IPS DF 4.7 (cell line): ENCODE results near the gene CDRT4.

ENCODE experiments used
- DNase-seq: peaks from one replicate; pipeline ENCODE4 v3.0.0-alpha.2; 2013; ENCODE audit warnings: low spot score; ENCODE audit errors: extremely low read depth

The CDRT4 gene

DNA sequence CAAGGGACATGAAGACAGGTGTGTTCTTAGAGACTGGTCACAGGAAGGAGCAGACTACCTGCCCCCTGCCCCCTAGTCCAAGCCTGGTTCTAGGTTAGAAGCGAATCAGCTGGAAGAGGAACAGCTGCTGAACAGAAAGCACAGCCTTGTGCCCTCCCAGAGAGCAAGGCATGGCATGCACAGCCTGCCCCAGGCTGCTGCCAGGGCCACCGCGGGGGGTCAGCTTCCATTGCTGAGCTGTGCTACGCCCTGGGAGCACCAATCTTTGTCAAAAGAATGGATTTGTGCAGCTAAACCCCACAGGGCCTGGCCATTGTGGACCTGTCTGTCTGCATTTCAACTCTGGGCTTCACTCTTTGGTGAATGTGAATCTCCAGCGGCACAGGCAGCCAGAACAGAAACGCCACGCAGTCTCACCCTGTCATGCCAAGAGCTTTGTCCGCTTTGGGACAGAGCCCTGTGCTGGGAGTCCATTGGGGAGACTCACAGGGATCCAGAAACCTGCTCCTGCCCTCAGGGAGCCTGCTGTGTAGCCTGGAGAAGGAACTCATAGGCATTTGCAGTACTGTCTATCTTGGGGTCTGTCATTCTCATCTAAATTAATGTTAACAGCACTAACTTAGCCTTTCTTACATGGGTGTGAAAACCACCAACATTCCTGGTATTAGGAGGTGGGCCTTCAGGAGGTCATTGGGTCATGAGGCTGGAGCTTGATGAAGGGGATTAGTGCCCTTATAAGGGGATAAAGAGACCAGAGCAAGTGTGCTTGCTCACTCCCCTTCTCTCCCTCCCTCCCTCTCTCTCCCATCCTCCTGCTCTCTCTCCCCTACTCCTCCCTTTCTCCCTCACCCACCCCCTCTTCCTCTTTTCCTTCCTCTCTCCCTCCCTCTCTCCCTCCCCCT lies 25.6 kb upstream of the CDRT4 start:
- DNase-seq, result no peak

DNA sequence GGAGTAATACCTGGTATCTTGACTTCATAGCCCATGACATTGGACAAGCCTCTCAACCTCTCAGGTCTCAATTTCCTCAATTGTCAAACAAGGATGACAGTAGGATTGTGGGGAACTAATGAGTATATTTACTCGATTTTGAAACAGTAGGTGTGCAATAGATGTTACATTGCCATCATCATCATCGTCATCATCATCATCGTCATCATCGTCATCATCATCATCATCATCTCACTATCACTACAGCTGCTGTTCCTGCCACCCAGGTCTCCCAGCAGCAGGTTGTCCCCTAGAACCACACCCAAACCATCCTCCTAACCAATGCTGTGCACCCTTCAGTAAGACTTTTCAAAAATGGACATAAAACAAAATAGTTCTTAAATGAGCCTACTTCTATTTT lies 24.8 kb upstream of the CDRT4 start:
- no peak for DNase-seq

DNA sequence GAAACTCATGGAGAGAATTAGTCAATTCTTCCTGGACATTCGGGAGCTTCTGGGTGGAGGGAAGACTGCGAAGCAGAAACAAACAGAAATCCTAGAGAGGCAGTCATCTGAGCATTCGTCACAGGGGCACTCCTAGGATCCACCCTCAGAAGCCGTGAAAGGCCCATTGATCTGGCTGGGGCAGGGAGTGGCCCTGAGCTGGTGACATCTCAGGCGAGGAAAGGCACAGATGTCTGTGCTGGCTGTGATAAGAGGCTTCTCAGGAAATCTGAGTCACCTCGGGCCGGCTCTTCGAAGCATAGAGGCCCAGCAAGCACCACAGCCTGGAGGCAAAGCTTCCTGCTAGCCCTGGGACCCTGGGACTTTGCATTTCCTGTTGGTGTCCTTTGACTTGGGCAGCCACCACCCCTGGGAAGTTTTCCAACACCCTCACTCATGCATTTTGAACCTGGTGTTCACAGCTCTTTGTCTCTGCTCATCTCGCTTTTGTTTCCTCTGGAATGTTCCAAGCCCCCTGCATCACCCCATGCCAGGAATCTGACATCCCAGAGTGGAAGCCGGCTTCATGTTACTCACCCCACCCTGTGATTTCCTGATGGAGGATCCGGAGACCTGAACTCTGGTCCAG lies 23.3 kb upstream of the CDRT4 start:
- DNase-seq, result peak; percentile 79

DNA sequence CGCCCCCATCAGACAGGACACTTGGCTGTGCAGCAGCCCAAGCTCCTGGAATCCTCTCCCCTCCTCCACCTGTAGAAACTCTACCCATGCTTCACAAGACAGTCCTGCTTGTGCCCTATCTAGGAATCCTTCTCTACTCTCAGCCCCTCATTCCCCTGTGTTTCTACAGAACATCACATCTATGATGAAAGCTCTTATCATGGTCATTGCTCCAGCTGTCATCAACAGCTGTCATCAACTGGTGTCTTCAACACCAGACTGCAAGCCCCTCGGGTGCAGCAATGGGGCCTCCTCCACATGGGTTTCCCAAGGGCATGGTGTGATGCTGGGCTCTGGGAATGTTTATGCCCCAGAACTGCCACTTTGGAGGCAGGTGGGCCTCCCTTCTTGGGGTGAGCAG lies 21.1 kb upstream of the CDRT4 start:
- no peak for DNase-seq

DNA sequence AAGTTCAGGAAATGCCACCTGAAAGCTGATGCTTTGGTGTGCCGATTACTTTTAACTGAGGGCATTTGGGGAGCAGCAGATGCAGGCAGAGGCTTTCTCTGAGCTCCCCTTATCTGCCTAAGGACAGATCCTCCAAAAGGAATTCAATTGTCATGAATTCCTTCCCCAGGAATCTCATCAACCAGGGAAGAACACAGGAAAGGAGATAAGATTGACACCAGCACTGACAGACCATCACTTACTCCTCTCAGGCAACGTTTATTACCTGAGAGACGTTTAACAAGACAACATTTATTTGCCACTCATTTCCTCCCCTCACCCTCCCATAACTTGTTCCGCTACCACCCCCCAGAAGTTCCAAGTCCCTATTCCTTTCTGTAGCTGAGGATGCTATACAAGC lies 17.6 kb upstream of the CDRT4 start:
- DNase-seq, result no peak

DNA sequence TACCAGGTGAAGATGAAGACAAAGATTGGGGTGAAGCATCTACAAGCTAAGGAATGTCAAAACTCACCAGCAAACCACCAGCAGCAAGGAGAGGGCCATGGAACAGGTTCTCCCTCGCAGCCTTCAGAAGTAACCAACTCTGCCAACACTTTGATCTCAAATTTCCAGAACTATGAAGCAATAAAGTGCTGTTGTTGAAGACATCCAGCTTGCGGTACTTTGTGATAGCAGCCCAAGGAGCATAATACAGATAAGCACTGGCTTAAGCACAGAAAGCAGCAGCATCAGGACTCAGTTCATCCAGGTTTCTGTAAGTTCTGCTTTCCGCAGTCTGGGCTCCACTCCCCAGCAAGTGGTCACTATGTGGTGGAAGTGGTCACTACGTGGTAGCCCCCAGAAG lies 16.0 kb upstream of the CDRT4 start:
- no peak for DNase-seq

DNA sequence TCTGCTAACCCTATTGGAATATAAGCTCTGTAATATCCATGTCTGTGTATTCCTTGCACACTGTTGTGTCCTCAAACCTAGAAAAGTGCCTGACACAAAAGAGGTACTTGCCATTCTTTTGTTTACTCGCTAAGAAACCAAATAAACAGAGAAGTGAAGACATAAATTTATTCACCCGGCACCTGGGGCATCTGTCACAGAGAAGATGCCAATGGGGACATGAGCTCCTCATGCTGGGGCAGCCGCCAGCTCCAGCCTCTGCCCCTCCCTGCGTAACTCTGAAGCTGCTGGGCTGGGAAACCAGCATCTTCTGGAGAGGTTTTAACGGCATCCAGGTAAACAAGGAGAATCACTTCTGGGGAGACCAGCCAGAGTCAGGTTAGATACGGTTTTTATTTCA lies 15.1 kb upstream of the CDRT4 start:
- DNase-seq, result no peak

DNA sequence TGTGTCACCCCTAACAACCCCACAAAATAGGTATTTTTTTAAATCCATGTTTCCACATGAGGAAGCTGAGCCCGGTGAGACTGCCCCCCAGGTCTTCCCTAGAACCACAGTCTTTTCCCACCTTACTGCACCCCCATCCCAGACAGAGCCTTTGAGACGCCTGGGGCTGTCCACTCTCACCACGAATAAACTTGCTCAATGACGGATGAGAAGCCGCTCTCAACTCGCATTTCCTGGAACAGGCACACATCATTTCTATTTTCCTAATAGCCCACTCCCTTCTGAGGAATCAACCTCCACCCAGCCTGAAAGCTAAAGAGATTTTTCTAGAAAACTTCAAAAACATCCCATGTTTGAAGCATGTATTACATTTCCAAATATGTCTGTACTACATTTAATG lies 14.1 kb upstream of the CDRT4 start:
- DNase-seq, result no peak

DNA sequence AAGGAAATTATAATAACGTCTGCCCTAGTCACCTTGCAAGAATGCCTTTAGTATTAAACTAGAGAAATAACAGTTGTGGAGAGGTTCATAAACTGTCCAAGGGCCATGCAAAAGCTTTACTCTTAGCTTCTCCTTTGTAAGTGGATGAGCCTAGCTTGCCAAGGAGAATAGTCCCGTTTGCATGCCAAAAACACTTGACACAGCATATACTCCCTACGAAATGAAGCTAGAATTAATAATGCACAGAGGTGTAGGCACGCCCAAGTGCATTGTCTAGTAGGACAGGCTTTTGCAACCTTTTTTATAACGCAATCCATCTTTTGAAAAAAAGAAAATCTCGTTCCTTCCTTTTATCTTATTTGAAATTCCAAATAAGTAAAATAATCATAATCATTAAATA lies 12.8 kb upstream of the CDRT4 start:
- no peak for DNase-seq

DNA sequence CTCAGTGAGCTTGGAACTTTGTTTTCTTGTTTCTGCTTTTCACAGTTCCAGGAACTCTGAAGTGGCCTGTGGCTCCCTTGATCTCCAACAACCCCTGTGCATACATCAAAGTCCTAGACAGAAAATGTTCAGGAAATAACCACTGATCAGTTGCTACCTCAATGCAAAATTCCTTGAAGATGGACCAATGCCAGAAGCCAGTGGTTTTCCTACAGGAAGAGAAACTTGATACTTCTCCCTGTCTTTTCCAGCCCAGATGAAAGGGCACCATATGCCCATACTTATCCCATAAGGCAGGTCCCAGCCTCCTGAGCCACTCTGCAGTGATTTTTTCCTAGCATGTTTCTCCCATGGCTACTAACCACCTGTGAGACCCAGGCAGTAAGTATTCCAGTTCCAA lies 12.3 kb upstream of the CDRT4 start:
- DNase-seq, result no peak

DNA sequence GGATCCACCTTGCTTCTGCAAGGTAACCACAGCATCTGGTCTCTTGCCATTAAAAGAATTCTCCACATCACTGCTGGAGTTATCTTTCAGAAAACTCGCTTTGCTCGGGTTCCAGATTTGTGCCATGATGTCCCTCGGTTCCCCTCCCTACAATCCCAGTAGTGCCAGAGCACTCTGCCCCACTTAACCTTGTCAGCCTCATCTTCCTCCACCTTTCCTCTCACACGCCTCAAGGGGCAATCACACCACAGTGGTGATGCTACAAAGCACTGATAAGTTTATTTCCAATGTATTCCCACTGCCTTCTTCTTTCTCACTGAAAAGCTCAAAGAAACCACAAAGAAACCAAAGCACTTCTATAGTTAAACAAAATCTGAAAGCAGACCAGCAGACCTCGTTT lies 11.4 kb upstream of the CDRT4 start:
- DNase-seq, result no peak

DNA sequence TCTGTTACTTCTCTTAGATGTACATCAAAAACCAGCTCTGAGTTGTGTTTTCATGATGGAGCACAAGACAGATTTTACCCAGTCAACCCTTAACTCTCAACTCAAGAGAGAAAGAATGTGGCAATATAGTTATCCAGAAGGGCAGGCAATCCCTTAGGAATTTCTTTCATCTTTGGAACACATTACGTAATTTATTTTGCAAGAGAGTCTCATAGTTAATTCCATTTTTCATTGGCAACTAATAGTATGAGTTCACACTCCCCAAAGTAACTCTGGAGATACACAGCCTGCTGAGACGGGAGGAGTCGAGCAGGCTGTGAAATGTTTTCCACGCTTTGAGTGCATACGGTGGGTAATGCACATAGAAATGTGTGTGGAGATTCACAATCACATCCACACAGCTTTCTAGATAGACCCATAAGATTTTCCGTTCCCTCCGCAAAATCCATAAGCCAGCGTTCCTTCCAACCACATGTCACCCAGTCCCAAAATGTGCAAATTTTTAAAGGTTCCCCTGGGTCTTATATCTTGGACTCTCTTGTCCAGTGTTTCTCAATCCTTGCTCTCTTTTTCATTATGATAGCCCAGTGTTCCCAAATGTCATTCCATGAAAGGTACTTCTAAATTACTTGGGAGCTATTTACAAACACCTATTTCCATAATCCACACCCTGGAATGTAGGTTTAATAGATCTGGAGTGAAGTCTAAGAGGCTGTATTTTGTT lies 8.4 kb upstream of the CDRT4 start:
- no peak for DNase-seq

DNA sequence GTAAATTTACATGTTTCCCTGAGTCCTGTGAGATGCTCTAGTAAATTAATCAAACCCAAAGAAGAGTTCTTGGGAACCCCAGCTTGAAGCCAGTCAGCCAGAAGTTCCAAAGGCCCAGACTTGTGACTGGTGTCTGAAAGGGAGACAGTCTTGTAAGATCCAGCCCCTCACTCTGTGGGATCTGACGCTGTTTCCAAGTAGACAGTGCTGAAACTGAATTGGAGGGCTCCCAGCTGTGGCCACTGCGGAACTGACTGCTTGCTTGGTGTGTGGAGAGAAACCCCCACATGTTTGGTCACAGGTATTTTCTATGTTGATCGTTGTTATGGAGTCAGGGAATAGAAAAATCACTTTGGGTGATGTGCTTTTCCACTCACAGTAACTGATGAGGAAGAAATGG lies 5.5 kb upstream of the CDRT4 start:
- no peak for DNase-seq

DNA sequence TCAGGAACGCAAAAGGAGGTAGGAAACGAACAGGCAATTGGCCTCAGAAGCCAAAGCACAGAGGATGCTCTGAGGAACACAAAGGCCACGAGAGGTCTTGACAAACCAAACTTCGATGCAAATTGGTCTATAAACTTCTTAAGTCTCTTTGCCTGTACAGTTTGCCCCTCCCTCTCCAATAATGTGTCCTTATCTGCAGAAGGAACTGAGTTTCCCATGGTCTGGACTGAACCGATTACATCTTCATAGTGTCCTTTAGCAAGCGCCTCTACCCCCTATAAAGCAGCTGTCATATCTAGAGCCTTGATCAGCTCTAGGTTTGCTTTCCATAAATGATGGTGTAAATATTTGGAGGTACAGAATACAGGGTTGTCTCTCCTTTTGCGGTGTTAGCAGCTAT lies 3.1 kb upstream of the CDRT4 start:
- no peak for DNase-seq

DNA sequence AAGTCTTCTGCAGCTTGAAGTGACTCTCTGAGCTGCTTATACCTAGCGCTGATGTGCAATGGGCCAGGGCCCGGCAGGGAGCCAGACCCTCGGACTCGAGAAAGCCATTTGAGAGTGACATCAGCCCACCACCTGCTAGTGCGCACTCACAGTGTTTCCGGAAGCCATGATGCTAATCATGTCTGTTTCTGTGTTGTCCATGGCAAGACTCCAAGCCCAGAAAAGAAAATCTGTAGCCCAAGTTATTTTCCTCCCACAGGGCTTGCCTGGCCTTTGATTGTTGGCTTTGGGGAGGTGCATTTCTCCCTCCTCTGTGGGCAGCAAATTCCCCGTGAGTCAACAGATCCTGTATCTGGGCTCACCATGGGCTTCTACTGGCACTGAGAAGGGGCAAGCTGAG lies 1.8 kb upstream of the CDRT4 start:
- no peak for DNase-seq

DNA sequence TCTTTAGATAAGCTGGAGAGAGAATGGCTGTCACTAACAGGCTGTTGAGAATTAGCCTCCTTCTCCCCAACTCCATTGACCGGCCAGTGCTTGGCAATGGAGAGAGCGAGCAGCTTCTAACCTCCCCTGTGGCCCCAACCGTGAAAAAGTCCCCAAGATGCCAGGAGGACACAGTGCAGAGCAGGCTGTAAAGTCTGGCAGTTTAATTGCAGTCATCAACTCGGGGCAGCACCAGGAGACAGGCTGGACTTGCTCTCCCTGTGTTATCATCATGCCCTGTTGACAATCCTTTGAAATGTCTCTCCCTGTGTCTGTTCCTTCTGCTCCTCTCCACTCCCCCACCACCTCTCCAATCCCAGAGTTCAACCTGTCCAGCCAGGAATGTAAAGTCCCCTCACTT lies 705 bp upstream of the CDRT4 start:
- no peak for DNase-seq

DNA sequence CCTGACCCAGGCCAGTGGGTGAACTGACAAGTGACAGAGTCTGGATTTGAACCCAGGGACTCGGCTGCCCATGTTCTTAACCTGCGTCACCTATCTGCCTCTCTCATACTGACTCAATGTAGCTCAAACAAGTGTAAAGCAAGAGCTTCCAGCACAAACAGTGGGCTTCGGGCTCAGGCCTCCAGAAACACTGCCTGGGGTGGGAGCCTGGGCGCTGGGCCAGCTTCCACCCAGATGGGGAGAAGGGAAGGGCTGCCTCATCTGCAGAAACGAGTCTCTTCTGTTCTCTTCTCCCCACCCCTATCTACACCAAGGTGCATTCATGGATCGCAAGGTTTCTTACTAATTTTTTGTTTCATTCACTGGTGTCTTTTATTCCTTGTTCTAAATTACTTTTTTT lies 1.3 kb downstream of the CDRT4 start:
- no peak for DNase-seq

DNA sequence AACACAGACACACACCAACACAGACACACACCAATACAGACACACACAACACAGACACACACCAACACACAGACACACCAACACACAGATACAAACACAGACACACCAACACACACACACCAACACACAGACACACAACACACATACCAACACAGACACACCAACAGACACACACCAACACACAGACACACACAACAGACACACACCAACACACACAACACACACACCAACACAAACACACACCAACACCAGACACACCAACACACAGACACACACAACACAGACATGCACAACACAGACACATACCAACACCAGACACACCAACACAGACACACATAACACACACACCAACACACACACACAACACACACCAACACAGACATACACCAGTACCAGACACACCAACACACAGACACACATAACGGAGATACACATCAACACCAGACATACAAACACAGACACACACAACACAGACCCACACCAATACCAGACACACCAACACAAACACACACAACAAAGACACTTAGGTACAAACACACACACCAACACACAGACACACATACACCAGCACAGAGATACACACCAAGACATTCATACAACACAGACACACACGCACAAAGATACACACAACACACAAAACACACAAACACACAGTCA lies 2.2 kb downstream of the CDRT4 start:
- DNase-seq, result no peak

DNA sequence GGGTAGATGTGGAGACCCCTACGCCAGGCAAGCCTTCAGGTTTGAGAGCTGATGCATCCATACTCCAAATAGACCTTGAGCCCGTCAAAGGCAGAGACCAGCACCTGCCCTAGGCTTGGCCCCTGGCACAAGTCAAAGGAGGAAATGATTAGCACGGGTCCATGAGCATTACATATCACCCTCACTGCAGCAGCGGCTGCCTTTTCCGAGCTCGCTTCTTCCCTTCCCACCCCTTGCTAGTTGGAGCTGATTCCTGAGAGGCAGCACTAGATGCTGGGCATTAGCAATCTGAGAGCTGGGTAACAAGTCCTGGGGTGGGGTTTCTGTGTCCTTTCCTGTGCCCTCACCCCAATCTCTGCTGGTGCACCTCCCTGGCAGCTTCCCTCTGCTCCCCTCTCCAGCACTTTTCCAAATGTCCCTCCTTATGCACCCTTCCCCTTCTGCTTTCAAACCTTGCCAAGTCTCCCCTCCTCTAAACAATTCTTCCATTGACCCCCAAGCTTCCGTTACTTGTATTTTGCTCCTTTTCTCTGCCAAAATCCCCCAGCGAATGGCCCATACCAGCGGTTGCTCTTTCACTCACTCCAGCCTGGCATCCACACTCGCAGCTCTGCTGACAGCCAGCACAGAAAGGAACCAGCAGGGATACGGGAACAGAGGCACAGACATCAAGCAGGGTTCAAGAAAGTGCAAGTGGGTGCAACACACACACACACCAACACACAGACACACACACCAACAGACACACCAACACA lies 3.0 kb downstream of the CDRT4 start:
- DNase-seq, result no peak

DNA sequence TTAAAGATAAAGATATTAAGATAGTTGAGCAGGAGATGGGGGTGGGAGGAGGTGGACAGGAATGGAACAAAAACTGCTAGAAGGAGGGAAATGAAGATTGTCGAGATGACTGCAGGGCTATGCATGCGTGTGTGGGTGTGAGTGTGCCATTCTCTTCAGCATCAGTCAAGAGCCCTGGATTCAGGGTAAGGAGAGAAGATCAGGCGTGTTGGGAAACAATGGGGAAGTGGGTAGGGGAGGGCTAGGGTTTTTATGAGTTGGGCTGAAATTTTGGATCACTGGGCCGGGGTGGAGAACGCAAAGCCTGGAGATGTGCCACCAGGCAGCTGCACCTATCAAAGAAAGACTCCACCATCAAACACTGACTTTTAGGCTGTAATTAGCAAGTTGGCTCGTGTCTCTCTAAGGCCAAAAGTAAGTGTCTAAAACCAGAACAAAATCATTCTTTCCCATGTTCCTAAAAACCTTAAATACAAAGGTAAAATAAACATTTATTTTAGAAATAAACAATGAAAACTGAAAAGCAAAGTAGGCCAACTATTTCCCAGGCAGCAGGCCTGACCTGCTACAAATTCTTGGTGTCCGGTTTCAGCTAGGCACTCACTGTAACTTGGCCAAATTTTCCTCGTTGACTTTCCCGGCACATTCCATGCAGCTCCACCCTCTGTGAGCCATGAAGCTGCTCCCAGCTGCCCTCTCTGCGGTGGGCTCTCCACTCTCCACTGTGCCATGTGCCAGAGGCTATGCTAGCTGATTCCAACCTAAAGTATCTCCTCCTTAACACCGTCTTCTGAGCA lies 4.2 kb downstream of the CDRT4 start:
- no peak for DNase-seq

DNA sequence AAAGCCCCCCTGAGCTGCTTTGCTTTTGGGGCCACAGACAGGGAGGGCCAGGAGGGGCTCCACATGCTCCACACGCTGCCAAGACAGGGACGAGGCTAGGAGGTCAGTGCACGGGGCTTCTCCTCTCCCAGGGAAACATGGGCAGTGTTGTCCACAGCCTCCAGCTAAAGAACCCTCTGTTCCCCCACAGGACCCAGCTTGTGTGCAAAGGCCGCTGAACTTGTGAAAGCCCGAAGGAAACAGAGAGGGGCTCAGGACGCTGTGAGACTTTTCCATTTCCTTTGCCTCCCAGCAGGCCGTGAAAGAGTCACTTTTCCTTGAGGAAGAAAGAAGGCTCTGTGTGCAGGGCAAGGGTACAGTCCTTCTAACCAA lies 9.7 kb downstream of the CDRT4 start:
- DNase-seq, result no peak
